GM21619 (cell line): Measurements from ENCODE around the gene DNAJB9.

ENCODE experiments used
- ATAC-seq: cut with Tn5 transposase; IDR thresholded peaks from one replicate; pipeline ENCODE4 v1.9.1; 2021; ENCODE audit not compliant: unreplicated experiment

Gene DNAJB9

DNA sequence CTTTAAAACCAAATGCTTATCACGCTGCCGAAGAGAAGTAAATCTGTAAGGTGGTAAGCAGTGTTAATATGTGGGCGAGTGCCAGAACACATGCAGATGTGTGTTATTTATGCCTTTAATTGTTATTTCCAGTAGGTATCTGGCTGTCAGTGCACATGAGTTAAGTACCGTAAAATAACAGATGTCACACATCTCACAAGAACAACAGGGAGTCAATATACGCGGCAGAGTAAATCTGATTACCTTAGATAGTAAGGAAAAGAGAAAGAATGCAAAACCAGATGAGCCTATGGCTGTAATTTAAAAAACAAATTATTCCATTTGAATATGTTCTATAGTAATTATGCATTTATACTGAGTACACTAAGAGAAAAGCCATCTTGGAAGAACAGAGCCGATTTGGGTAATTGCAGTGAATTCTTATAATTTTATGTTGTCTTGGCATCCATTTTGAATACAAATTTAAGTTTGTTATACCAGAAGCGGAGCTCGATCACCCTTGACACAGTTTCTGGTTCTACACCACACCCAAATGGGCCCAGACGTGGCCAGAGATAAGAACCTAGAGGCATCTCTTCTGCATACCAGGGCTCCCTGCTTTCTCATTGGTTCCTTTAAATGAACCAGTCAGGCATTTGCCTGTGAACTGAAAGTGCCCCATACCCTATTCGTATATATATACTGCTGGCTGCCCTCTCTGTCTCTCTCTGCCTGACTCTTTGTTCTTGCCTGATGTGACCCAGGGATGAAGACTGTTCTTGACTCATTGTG lies 34.8 kb downstream of the DNAJB9 start:
- no peak for ATAC-seq

DNA sequence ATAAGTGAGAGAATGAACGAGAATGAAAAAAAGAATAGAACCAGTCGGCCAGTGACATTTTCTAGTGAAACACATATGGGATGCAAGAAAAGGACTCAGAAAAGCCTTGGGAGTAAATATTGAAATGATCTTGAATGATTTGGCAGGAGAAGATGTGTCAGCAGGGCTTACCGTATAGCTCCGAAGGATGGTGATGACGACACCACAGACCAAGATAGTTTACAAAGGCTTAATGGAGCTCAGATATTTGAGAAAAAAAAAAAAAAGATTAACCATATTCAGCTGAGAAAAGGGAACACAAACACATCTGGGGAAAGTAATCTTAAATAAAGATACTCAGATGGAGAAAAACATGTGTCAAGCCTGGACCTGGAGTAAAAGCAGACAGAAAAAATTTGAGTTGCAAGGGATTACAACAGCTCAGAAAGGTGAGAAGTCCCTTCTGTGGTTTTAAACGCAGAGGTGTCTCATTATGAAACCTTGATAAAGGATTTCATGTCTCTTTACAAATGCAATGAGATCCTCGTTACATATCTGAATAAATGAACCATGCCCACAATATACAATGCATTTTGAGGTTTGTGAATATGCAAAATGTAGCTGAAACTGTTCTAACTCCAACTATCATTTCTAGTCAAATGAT lies 36.0 kb downstream of the DNAJB9 start:
- ATAC-seq: peak; percentile 41

DNA sequence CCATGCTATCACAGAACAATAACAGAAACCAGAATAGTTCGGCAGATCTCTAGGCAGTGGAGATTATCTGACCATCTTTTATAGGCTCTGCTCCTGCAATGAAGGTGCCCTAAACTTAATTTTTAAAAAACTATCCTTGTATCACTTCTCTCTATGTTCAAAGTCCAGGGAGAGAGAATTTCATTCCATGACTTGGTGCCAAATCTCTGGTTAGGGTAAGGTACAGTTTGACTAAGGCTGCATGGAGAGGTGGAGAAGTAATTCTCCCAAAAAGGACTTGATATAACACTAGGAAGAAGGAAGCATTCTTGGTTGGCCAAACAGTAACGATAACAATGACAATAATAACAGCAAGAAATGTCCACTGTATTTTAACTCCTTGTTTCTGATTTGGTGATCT lies 40.0 kb downstream of the DNAJB9 start:
- no peak for ATAC-seq

DNA sequence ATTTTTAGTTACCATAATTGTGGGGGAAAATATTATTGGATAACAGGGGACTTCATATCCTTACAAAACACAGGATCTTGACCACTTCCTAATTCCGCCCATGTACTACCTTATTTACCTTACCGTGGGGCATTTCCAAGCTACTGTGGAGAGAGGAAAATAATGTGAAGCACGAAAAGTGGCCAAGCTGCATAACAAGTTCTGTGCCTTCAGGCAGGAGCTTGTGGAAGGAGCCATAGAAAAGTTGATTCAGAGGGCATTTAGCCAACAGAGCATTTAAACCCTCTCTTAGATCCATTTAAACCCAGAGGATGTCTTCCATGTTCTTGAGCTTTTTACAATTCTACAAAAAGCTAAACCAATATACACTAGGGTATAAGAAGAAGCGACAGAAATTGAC lies 41.6 kb downstream of the DNAJB9 start:
- ATAC-seq: no peak

DNA sequence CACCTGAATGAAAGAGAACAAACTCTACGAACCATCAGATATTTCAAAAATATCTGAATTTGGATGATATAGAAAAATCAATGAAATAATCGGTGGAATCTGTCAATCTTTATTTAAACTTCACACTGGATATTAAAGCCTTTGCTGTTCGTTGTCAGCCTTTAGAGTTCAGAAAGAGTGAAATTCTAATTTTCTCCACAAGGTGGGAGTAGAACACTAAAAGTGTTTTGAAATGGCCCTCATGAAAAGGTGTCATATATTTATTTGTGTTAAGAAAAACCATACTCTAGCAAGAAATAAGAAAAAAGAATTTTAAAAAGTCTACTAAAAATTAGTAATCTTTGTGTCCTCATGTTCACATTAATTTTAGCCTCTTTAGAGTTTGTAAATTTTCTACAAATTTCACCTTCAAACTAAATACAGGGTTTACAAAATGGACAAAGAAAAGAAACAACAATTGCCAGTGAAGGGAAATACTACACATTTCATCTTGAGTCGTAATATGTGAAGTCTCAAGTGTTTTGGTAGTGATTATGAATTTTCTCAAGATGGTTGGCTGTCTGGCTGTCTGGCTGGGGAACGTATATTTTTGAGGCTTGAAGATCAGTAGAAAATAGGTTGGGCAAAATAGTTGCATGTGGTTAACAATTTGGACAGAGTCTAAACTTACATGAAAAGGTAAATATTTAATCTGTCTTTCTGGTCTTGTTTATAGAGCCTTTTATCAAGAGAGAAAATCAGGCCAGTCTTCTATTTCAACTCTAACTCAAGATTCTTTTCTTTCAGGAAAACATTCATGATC lies 43.7 kb downstream of the DNAJB9 start:
- ATAC-seq: peak; percentile 88

DNA sequence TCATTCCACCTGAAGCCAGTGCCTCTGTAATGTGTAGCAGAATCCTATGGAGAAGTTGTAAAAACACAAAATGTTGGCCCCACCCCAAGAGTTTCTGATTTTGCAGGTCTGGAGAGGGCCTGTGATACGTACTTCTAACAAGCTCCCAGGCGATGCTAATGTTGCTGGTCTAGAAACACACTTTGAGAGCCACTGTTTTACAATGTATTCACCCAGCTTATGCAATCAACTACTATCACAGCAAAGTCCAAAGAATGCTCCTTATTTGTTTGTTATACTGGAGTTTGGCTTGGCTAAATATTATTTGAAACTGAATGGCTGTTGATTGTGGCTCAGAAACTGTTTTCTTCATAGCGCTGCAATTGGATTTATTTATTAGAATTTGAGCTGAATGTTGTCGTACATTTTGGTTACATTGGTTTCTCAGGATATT lies 44.3 kb downstream of the DNAJB9 start:
- no peak for ATAC-seq

DNA sequence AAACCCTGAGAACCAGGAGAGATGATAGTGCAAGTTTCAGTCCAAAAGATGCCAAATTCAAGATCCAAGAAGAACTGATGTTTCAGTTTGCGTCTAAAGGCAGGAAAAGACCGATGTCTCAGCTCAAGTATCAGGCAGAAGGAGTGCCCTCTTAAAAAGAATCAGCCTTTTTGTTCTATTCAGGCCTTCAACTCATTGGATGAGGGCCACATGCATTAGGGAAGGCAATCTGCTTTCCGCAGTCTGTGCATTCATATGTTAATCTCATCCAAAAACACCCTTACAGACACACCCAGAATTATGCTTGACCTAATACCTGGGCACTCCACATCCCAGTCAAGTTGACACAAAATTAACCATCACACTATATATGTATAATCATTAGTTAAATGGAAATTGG lies 45.2 kb downstream of the DNAJB9 start:
- ATAC-seq: no peak

DNA sequence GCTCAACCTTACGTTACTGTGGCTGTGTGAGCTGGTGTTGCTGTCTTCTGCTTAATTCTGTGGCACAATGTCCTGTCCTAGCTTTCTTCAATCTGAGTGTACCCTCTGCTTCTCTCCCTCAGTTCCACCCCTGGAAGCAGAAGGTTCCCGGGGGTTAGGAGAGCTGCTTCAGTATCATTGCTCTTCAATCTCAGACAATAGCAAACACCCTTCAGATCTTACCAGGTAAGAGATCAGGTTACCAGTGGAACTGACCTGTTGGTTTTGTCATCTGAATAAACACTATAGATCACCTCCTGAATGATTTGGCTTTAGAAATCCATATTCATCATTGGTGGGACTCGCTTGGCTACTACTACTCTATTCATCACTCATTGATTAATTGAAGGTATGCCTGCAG lies 48.4 kb downstream of the DNAJB9 start:
- no peak for ATAC-seq

DNA sequence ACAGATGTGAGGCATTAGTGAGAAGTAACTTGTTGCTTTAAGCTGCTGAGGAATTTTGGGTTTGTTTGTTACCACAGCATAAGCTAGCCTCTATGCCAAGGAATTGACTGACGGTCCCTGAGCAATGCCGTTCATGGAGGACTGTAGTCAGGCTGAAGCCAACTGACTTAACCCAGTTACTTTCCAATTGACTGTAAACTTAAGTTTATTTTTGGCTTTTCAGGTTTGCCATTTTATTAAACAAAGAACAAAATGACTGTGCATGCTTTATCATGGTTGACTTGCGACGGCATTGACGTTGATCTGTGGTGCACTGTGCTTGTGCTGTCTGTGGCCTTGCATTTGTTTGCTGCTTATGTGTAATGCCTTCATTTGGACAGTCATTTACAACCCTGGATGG lies 53.5 kb downstream of the DNAJB9 start:
- peak; percentile 77 for ATAC-seq
